Bone marrow (tissue), 2 donors: Measurements from ENCODE around the gene GSAP.

Experiments used
- DNase-seq, 2 donors: peaks; one replicate each; lab custom pipeline; 2025; lab: John Stamatoyannopoulos, UW

The GSAP gene

DNA sequence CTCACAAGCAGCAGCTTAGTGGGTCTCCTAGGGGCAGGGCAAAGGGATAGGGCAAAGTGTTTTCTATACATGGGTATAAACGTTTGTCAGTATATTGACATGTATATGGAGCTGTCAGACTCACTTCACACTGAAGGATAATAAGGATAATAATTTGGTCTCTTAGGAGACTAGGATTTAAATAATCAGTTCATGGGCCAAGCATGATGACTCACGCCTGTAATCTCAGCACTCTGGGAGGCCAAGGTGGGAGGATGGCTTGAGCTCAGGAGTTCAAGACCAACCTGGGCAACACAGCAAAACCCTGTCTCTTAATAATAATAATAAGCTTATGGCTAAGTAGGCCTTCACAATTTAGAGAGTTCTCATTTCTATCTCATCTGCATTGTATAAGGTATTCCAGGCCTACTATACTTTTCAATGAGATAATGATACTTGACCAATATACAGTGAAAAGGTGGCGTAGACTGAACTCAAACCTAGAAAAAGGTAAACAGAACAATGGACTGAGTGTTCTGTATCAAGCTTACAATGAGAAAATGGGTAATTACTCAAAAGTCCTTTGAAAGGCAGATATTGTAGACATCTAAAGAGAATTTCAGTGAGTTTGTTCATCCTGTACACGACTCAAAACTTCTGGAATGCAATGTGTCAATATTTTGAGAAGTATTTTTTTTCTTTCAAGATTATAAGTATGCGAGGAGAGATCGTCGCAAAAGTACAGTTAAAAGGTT lies 7.0 kb downstream of the GSAP start:
- no peak for DNase-seq

- no peak for DNase-seq
Measured at GRCh38 chr7:77407906-77408305, 8.2 kb downstream of the GSAP start.

DNA sequence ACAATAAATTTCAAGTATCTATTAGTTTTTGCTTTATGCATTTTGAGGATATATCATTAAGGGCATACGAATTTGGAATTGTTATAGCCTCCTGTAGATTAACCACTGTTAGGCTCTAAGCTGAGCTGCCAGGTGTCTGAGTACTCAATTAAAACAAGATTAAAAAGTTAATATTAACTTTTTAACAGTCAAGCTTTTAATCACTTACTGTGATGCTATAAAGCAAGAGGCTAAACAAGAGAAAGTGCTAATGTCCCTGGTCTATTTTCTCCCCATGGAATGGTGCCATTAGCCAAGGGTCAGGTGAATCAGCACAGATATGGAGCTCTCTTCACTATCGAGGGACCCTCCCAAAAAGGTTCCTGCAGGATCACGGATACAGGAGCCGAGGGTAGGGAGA lies 9.7 kb downstream of the GSAP start:
- DNase-seq = no peak

DNA sequence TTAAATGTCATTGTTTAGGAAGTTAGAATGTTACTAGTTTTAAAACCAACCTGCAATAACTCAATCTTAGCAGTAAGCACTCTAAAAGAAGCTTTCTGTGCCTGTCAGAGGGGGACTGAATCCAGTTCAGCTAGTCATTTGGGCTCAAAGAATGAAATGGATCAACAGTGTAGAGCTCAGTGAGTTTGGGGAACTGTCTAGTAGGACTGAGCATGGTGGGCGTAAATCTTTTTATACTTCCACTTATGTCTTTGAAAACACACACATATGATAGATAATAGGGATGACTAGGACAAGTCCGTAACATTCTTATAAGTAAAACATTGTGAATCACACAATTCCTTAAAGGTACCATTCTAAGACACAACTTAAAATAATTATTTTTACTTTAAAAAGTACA lies 11.5 kb downstream of the GSAP start:
- DNase-seq = no peak

DNA sequence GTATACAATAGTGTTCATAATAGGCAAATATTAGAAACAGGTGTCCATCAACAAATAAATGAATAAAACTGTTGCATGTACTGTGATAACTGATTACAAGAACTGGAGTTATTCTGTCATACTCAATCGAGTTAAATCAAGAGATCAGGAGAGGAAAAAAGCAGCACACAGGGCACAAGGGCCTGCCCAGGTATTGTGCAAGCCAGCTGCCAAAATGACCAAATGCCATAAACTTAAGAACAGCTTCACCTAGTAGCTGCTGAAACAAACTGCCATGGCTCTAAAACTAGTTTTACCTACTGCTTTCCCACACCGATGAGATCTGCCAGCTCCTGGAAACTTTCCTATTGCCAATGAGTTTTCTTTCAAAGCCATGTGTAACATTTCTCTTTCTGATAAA lies 12.2 kb downstream of the GSAP start:
- DNase-seq = no peak

DNA sequence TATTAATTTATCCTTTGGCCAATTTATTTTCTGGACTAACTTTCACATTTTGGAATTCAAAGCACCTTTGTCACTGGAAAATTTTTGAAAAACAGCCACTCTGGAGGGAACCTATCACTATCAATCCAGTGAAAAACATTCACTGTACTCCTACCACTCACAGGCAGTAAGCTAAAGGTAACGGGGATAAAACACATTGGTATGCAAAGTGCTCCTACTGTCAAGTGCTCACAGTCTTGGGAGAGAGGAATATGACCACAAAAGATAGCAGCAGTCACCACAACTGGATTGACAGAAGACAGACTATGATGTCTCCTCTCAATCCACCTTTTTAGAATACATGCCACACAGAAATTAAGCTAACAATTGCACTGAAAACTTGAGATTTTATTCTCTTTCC lies 13.3 kb downstream of the GSAP start:
- no peak for DNase-seq

GRCh38 chr7:77401002-77401401 lies 15.1 kb downstream of the GSAP start:
- DNase-seq = no peak

- DNase-seq = no peak
Measured at GRCh38 chr7:77399816-77400215, 16.3 kb downstream of the GSAP start.

DNA sequence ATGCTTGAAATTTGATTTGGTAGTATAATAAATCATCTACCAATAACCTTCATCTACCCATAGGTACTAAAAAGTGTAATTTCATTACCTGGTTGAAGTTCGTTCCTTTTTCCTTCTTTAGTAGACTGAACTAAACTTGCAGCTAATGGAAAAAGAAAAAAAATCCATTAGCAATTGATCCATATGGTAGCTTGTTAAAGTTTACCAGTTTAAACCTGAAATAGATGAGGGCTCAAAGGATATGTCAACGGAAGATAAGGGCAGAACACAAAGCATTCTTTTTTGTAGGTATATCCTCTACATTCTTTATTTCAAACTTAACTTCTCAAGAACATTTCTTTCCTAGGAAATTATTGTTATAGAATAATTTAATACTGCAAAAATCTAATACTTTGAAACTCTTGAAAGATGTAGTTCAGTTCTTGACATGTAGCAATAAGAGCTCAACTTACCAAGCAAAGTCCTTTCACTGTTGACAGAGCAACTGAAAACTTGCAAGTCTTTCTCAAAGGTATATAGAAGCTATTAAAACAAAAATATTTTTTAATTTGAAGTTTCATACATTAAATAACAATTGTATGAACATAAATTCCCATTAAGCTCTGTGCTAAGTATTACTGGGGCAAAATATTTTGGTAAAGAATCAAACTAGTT lies 19.1 kb downstream of the GSAP start:
- no peak for DNase-seq

GRCh38 chr7:77395626-77396025 lies 20.5 kb downstream of the GSAP start:
- no peak for DNase-seq

GRCh38 chr7:77393954-77394353 lies 22.2 kb downstream of the GSAP start:
- DNase-seq = no peak

DNA sequence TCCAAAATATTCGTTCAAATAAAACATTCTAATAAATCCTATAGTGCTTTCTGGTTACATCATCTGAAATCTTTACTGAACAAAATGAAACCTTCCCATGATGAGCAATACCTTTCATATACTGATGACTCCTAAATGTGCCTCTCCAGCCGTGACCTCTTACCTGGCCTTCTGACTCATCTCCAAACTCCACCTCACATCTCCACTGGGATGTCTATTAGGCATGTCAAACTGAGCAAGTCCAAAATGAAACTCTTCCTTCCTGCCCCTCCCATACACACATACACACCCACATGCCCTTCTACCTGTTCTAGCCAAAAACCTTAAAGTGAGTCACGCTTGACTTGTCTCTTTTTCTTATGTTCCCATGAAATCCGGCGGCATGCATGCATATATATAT lies 22.9 kb downstream of the GSAP start:
- no peak for DNase-seq

DNA sequence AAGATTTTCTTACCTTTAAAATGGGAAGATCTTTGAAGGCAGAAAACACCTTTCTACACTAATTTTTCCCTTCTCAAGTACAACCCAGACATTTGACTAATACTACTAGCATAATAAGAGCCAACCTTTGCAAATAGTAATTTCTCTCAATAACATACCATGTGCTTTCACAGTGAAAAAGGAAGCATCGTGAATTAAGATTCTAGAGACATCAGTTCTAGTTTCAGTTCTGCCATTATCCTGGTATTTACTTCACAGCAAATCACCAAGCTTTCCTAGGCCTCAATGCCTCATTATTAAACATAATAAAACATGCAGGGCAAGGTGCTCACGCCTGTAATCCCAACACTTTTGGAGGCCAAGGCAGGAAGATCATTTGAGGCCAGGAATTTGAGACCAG lies 24.9 kb downstream of the GSAP start:
- no peak for DNase-seq

- DNase-seq = no peak
Measured at GRCh38 chr7:77388055-77388641, 28.0 kb downstream of the GSAP start.

DNA sequence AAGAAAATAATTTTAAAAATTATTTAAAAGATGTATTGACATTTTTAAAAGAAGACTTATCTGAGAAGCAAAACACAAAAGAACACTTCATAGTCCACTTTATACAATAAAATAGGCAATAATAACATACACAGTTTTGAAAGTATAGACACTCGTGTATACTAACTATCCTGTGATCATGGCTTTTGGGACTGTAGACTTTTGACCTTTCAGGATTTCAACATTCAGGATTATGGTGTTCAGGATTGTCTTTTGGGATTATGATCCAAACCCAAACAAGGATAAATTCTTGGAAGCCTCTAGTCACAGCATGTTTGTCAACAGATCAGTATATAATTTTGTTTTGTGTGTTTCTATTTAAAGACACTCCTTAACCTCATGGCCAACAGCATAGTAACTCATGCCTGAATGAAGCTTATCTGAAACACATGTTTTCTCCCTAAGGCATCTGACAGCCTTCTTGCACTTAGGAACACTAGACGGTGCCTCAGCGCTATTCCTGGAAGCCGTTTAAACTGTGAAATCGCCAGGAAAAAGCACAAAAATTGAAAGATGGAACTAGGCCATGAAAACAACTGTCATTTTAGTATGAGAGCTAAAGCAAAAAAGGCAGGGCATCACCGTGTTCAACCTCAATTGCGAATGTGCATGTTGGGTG lies 29.9 kb downstream of the GSAP start:
- DNase-seq = no peak

GRCh38 chr7:77383333-77383740 lies 32.8 kb downstream of the GSAP start:
- DNase-seq = no peak

GRCh38 chr7:77382532-77382931 lies 33.6 kb downstream of the GSAP start:
- no peak for DNase-seq

DNA sequence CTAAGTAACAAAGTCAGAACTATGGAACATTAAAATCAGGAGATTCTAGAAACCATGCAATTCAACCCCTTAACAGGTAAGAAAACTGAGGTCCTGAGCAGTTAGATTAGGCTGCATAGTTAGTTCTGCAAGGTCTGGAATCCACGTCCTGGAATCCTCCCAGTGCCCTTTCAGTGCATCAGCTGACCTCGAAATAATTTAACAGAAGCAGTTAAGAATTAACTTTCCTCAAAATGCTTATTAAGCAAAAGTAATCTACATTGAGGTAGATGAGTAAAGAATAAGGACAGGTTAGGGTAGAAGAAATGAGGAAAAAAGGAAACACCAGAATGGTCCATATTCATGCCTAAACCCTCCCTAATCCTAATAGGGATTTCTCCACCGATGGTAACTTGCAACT lies 37.6 kb downstream of the GSAP start:
- no peak for DNase-seq

DNA sequence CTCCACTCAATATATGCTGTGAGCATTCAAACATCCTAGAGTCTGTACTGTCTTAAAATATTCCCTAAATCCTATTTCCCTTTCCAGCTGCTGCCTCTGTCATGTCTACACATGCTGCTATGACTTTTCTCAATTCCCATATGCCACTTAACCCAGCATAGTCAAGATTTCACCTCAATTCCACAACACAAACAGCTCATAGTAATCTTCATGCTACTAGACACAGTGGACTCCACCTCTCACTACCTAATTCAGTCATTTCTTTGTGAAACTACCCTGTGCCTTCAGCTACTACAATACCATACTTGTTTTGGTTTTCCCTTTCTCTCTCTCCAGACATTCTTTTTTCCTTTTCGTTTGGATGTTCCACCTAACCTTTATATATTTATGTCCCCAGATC lies 45.5 kb downstream of the GSAP start:
- no peak for DNase-seq

- peak in 1 of 2 donors; percentile 10 for DNase-seq
Measured at GRCh38 chr7:77368974-77369373, 47.2 kb downstream of the GSAP start.

- no peak for DNase-seq
Measured at GRCh38 chr7:77367976-77368375, 48.2 kb downstream of the GSAP start.

GRCh38 chr7:77362905-77363304 lies 53.2 kb downstream of the GSAP start:
- no peak for DNase-seq

GRCh38 chr7:77360969-77361368 lies 55.2 kb downstream of the GSAP start:
- DNase-seq = no peak
